Measurements from ENCODE around the gene ASTN1. TPM values are rescaled to one million over a fixed set of nuclear protein-coding genes. Genes with fewer than 3 reads are reported as not detected.

ASTN1 gene
- total RNA-seq, 1 experiment from 2014 or later, result 0.05 TPM

DNA sequence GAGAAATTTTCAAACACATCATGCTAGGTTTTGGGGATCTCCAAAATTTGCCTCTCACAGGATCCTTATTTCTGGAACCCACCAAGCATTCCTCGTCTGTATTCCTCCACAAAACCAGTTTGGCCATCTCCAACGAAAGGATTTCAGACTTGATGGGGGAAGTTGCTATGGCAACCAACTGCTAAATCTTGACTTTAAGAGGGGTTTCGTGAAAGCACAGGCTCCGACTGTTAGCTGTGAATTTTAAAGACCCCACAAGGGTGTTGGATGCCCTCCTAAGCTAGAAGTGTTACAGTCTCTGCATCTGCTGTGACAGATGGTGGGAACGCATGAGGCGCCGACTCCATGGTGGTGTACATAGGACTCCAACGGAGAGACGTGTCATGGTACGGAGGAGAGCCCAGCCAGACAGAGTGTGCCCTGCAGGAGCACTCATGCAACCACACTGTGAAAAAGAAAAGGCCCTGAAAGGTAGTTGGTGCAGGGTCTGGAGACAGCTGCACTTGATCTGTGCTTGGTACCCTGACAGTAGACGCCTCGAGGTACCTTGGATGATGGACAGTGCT, 147.1 kb downstream of the ASTN1 start:
- no TSS peak for BruUV-seq (replicated peaks)
- Histone ChIP-seq H3K27me3 (ENCODE audit: control insufficient read depth, insufficient read depth, low read length) (no peaks in the 10 kb centered on the region), H3K27ac (ENCODE audit: low read length) (no peak overlapping the region), H3K4me1 (ENCODE audit: control insufficient read depth, insufficient read depth, low read length) (no peaks in the 10 kb centered on the region), H3K4me3 (ENCODE audit: low read depth in 2 of 2, low read length in 2 of 2) (no peak overlapping the region), H3K36me3 (ENCODE audit: control insufficient read depth, insufficient read depth, low read length) (no peaks in the 10 kb centered on the region), H3K9me3 (ENCODE audit: control insufficient read depth, insufficient read depth, low read depth, low read length) (no peaks in the 10 kb centered on the region)
- ATAC-seq (no peak), DNase-seq (ENCODE audit: low read depth, low spot score) (no peak)
- intact Hi-C loops (cut with micrococcal nuclease; ENCODE audit: unreplicated experiment) (no loop called here), in situ Hi-C loops (cut with HindIII; ENCODE audit: low pct_unique_long_range_greater_than_20kb, low sequenced_read_pairs) (no loop called here)
- TF ChIP-seq TCF7L2 (IDR thresholded peaks at IDR 0.05; ENCODE audit: low read depth, low read length) (no peak), SIN3A (IDR thresholded peaks at IDR 0.05; ENCODE audit: borderline replicate concordance, insufficient read depth, low read depth, low read length) (no peak), POLR2AphosphoS5 (IDR thresholded peaks at IDR 0.05; ENCODE audit: low read depth, low read length) (no peak)
- TF ChIP-seq, protein P1, sequence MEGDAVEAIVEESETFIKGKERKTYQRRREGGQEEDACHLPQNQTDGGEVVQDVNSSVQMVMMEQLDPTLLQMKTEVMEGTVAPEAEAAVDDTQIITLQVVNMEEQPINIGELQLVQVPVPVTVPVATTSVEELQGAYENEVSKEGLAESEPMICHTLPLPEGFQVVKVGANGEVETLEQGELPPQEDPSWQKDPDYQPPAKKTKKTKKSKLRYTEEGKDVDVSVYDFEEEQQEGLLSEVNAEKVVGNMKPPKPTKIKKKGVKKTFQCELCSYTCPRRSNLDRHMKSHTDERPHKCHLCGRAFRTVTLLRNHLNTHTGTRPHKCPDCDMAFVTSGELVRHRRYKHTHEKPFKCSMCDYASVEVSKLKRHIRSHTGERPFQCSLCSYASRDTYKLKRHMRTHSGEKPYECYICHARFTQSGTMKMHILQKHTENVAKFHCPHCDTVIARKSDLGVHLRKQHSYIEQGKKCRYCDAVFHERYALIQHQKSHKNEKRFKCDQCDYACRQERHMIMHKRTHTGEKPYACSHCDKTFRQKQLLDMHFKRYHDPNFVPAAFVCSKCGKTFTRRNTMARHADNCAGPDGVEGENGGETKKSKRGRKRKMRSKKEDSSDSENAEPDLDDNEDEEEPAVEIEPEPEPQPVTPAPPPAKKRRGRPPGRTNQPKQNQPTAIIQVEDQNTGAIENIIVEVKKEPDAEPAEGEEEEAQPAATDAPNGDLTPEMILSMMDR (IDR thresholded peaks at IDR 0.05), result no peak
- TF ChIP-seq, protein P2, sequence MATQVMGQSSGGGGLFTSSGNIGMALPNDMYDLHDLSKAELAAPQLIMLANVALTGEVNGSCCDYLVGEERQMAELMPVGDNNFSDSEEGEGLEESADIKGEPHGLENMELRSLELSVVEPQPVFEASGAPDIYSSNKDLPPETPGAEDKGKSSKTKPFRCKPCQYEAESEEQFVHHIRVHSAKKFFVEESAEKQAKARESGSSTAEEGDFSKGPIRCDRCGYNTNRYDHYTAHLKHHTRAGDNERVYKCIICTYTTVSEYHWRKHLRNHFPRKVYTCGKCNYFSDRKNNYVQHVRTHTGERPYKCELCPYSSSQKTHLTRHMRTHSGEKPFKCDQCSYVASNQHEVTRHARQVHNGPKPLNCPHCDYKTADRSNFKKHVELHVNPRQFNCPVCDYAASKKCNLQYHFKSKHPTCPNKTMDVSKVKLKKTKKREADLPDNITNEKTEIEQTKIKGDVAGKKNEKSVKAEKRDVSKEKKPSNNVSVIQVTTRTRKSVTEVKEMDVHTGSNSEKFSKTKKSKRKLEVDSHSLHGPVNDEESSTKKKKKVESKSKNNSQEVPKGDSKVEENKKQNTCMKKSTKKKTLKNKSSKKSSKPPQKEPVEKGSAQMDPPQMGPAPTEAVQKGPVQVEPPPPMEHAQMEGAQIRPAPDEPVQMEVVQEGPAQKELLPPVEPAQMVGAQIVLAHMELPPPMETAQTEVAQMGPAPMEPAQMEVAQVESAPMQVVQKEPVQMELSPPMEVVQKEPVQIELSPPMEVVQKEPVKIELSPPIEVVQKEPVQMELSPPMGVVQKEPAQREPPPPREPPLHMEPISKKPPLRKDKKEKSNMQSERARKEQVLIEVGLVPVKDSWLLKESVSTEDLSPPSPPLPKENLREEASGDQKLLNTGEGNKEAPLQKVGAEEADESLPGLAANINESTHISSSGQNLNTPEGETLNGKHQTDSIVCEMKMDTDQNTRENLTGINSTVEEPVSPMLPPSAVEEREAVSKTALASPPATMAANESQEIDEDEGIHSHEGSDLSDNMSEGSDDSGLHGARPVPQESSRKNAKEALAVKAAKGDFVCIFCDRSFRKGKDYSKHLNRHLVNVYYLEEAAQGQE (IDR thresholded peaks at IDR 0.05; ENCODE audit: insufficient read depth in 1 of 2, low read depth in 2 of 2, low read length in 1 of 2), result no peak
- ChIA-PET POLR2A (no interaction called here), CTCF (no interaction called here)

DNA sequence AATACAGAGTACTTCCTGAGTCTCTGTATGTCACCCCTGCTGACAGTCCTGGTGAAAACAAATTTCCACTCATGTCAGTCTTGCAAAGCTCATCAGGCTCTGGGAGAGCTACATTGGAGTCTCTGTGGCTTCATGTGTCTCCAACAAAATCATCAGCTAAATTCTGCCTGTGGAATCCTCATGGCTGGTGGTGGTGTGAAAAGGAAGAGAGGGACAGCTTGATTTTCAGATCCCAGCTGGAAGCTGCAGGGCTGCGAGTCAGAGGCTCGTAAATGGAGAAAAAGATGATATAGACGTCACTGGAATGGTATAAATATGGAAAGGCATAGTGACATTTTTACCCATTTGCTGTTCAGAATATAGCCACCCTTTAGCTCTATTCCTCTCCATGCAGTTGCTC, 150.2 kb downstream of the ASTN1 start:
- intact Hi-C loops (cut with micrococcal nuclease; ENCODE audit: unreplicated experiment) (no loop called here), in situ Hi-C loops (cut with HindIII; ENCODE audit: low pct_unique_long_range_greater_than_20kb, low sequenced_read_pairs) (no loop called here)
- POLR2A ChIA-PET, result no interaction called here
- no peaks in the 10 kb centered on the region for H3K36me3 ChIP-seq (ENCODE audit: control insufficient read depth, insufficient read depth, low read length)
- no peak overlapping the region for H3K4me3 ChIP-seq (ENCODE audit: low read depth in 2 of 2, low read length in 2 of 2)
- DNase-seq (ENCODE audit: low read depth, low spot score), result no peak
- H3K9me3 ChIP-seq (ENCODE audit: control insufficient read depth, insufficient read depth, low read depth, low read length), result no peaks in the 10 kb centered on the region
- no TSS peak for BruUV-seq (replicated peaks)
- H3K4me1 ChIP-seq (ENCODE audit: control insufficient read depth, insufficient read depth, low read length), result no peaks in the 10 kb centered on the region
- CTCF ChIA-PET, result no interaction called here
- TF ChIP-seq TCF7L2 (IDR thresholded peaks at IDR 0.05; ENCODE audit: low read depth, low read length), result no peak
- H3K27ac ChIP-seq (ENCODE audit: low read length), result no peak overlapping the region
- H3K27me3 ChIP-seq (ENCODE audit: control insufficient read depth, insufficient read depth, low read length), result no peaks in the 10 kb centered on the region
- ATAC-seq, result no peak

DNA sequence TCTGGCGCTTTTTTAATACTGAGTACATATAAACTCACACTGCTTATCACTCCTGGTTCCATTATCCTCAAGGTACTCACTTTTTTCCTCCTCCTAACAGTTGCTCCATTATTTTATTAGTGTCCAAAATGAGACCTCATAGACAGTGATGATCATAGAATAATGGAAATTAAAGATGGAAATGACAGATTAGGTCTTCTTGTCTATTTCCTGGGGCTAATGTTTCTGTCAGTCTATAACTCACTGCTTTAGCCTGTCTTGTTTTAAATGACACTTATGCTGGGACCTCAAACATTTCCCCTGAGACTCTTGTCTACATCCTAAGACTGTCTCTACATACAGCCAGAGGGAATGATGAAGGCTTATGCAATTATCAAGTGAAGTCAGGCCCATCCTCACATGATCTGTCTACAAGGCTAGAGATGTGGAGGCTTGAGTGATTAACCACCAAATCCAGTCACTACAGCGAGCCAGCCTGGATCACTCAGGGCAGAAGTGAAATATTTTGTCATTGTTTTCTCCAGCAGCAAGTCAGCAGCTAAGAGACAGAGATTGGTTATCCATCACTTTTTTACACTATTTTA, 152.1 kb downstream of the ASTN1 start:
- ChIA-PET CTCF (no interaction called here), POLR2A (no interaction called here)
- in situ Hi-C loops (cut with HindIII; ENCODE audit: low pct_unique_long_range_greater_than_20kb, low sequenced_read_pairs) (no loop called here), intact Hi-C loops (cut with micrococcal nuclease; ENCODE audit: unreplicated experiment) (no loop called here)
- Histone ChIP-seq H3K36me3 (ENCODE audit: control insufficient read depth, insufficient read depth, low read length) (no peaks in the 10 kb centered on the region), H3K9me3 (ENCODE audit: control insufficient read depth, insufficient read depth, low read depth, low read length) (no peaks in the 10 kb centered on the region), H3K4me1 (ENCODE audit: control insufficient read depth, insufficient read depth, low read length) (no peaks in the 10 kb centered on the region), H3K27me3 (ENCODE audit: control insufficient read depth, insufficient read depth, low read length) (no peaks in the 10 kb centered on the region), H3K4me3 (ENCODE audit: low read depth in 2 of 2, low read length in 2 of 2) (no peak overlapping the region), H3K27ac (ENCODE audit: low read length) (no peak overlapping the region)
- BruUV-seq (replicated peaks), result no TSS peak
- no peak for ATAC-seq
- no peak for TF ChIP-seq POLR2AphosphoS5 (IDR thresholded peaks at IDR 0.05; ENCODE audit: low read depth, low read length)
- no peak for DNase-seq (ENCODE audit: low read depth, low spot score)

Measured in Panc1 (cell line).